Keratinocyte (primary cell): ENCODE results near the gene SHROOM1. TPM values are rescaled to one million over a fixed set of nuclear protein-coding genes. Genes with fewer than 3 reads are reported as not detected.

Experiments
- DNase-seq: peaks from one replicate; pipeline ENCODE4 v3.0.0-alpha.2; 2011; ENCODE audit warnings: low read depth, missing footprints, low spot score
- FAIRE-seq: peaks from 2 replicates; lab custom pipeline; 2011; peaks lifted over from hg19 to GRCh38; lab: Jason Lieb, UNC
- H2AFZ ChIP-seq: 2 replicates; pipeline ENCODE4 v1.6.0; 2012; ENCODE audit warnings: low read length, control low read depth, inconsistent platforms; ENCODE audit not compliant: control insufficient read depth
- H3K27ac ChIP-seq: 2 replicates; pipeline ENCODE4 v1.5.1; 2011; ENCODE audit warnings: low read length; ENCODE audit not compliant: control insufficient read depth, insufficient read depth
- H3K27me3 ChIP-seq: 3 replicates; pipeline ENCODE4 v1.6.0; 2011; ENCODE audit warnings: low read length; ENCODE audit not compliant: control insufficient read depth, insufficient read depth; ENCODE audit errors: extremely low read depth
- H3K36me3 ChIP-seq, 2 experiments: 2 replicates in 1 of 2; 3 replicates in 1 of 2; pipeline ENCODE4 v1.5.1; 2011; ENCODE audit warnings: low read length in 2 of 2, mild to moderate bottlenecking in 1 of 2; ENCODE audit not compliant: control insufficient read depth in 2 of 2, insufficient read depth in 2 of 2; ENCODE audit errors: extremely low read depth in 1 of 2
- H3K4me1 ChIP-seq: 3 replicates; pipeline ENCODE4 v1.5.1; 2011; ENCODE audit warnings: low read length; ENCODE audit not compliant: control insufficient read depth, insufficient read depth; ENCODE audit errors: extremely low read depth
- H3K4me2 ChIP-seq: 3 replicates; pipeline ENCODE4 v1.6.0; 2011; ENCODE audit warnings: low read depth, low read length; ENCODE audit not compliant: control insufficient read depth, insufficient read depth; ENCODE audit errors: extremely low read depth
- H3K4me3 ChIP-seq, 3 experiments: fragments of 200-600 bp in 1 of 3; sonication (generic) in 1 of 3; 2 replicates in 2 of 3; 3 replicates in 1 of 3; pipeline ENCODE4 v1.5.1; 2011 to 2016; ENCODE audit warnings: low read length in 3 of 3, mild to moderate bottlenecking in 3 of 3, control low read depth in 2 of 3, inconsistent platforms in 1 of 3, low read depth in 1 of 3, mixed read lengths in 1 of 3, mixed run types in 1 of 3, moderate library complexity in 1 of 3; ENCODE audit not compliant: control insufficient read depth in 2 of 3, insufficient read depth in 2 of 3; ENCODE audit errors: extremely low read depth in 1 of 3
- H3K79me2 ChIP-seq: 2 replicates; pipeline ENCODE4 v1.6.0; 2012; ENCODE audit warnings: low read length; ENCODE audit not compliant: control insufficient read depth, insufficient read depth
- H3K9ac ChIP-seq: 3 replicates; pipeline ENCODE4 v1.6.0; 2011; ENCODE audit warnings: low read length; ENCODE audit not compliant: control insufficient read depth, insufficient read depth; ENCODE audit errors: extremely low read depth
- H3K9me1 ChIP-seq: 3 replicates; pipeline ENCODE4 v1.6.0; 2011; ENCODE audit warnings: low read length; ENCODE audit not compliant: control insufficient read depth, insufficient read depth; ENCODE audit errors: extremely low read depth
- H3K9me3 ChIP-seq: 2 replicates; pipeline ENCODE4 v1.5.1; 2012; ENCODE audit warnings: low read depth, low read length; ENCODE audit not compliant: control insufficient read depth
- H4K20me1 ChIP-seq: 3 replicates; pipeline ENCODE4 v1.6.0; 2011; ENCODE audit warnings: low read length; ENCODE audit not compliant: control insufficient read depth, insufficient read depth; ENCODE audit errors: extremely low read depth
- CTCF ChIP-seq, 3 experiments: IDR thresholded peaks in 1 of 3; conservative IDR thresholded peaks in 1 of 3; optimal IDR thresholded peaks in 1 of 3; 2 replicates in 2 of 3; 3 replicates in 1 of 3; pipeline versions ENCODE3 to v1.5.1; 2011; ENCODE audit warnings: low read length in 3 of 3, mild to moderate bottlenecking in 3 of 3, moderate library complexity in 2 of 3, control low read depth in 1 of 3, inconsistent platforms in 1 of 3; ENCODE audit not compliant: insufficient read depth in 2 of 3; ENCODE audit errors: extremely low read depth in 1 of 3
- EZH2 ChIP-seq: IDR thresholded peaks from one replicate; pipeline ENCODE4 v1.6.1; 2012; ENCODE audit warnings: inconsistent platforms, mild to moderate bottlenecking, low read length, moderate library complexity
- dilution Hi-C: fragments of 300-500 bp; cut with MboI; formaldehyde crosslinking; loops from one replicate; pipeline ENCODE4 v1.7.0; 2020; ENCODE audit warnings: low sequenced_read_pairs; ENCODE audit not compliant: extremely low pct_ligation_motif_present
- polyA plus RNA-seq, 5 experiments: library from polyadenylated mRNA; depleted of rRNA in 3 of 5; stranded (reverse) in 3 of 5; stranded (forward) in 1 of 5; unstranded in 1 of 5; fragments of >200 nt; gene quantifications; 1 replicate in 1 of 5; 2 replicates in 3 of 5; 3 replicates in 1 of 5; pipeline versions ENCODE4 v1.2.1 to v1.2.3, GENCODE V29; 2011 to 2012; ENCODE audit warnings: missing spikeins in 2 of 5, low read depth in 1 of 5, low replicate concordance in 1 of 5

Gene SHROOM1
- polyA plus RNA-seq, 1 donor (not counting 4 experiments of a cell fraction or from before 2014, with no cell fraction given): 0.25 TPM

- Histone ChIP-seq H4K20me1 (no peaks in the 10 kb centered on the region), H3K9ac (no peak overlapping the region), H3K4me3 (no peak overlapping the region), H3K79me2 (peaks cover 56% of the 10 kb centered on the region), H3K4me1 (peaks cover 23% of the 10 kb centered on the region), H3K9me3 (no peaks in the 10 kb centered on the region), H3K4me2 (no peak overlapping the region), H3K27me3 (no peaks in the 10 kb centered on the region), H3K9me1 (peaks cover 2% of the 10 kb centered on the region), H2AFZ (no peak overlapping the region), H3K27ac (no peak overlapping the region), H3K36me3 (peaks cover 0 to 7% of the 10 kb centered on the region in 2 experiments)
- TF ChIP-seq CTCF (optimal IDR thresholded peaks at IDR 0.05 in 1 of 3, IDR thresholded peaks at IDR 0.05 in 1 of 3, conservative IDR thresholded peaks at IDR 0.05 in 1 of 3; ENCODE audit: extremely low read depth in 1 of 3, insufficient read depth in 2 of 3, low read length in 3 of 3) (no peak), EZH2 (no peak)
- no peak for FAIRE-seq
- dilution Hi-C loops: no loop called here
- DNase-seq: no peak
Measured at GRCh38 chr5:132773601-132774355, 56.7 kb downstream of the SHROOM1 start.

- H3K4me3 ChIP-seq: no peak overlapping the region
- peaks cover 23% of the 10 kb centered on the region for H3K4me1 ChIP-seq
- TF ChIP-seq EZH2 (no peak), CTCF (optimal IDR thresholded peaks at IDR 0.05 in 1 of 3, IDR thresholded peaks at IDR 0.05 in 1 of 3, conservative IDR thresholded peaks at IDR 0.05 in 1 of 3; ENCODE audit: extremely low read depth in 1 of 3, insufficient read depth in 2 of 3, low read length in 3 of 3) (no peak)
- H3K4me2 ChIP-seq: no peak overlapping the region
- no peaks in the 10 kb centered on the region for H3K9me3 ChIP-seq
- no peak overlapping the region for H2AFZ ChIP-seq
- peaks cover 0 to 7% of the 10 kb centered on the region in 2 experiments for H3K36me3 ChIP-seq
- H4K20me1 ChIP-seq: no peaks in the 10 kb centered on the region
- H3K27ac ChIP-seq: no peak overlapping the region
- peaks cover 2% of the 10 kb centered on the region for H3K9me1 ChIP-seq
- H3K79me2 ChIP-seq: peaks cover 62% of the 10 kb centered on the region
- H3K9ac ChIP-seq: no peak overlapping the region
- H3K27me3 ChIP-seq: no peaks in the 10 kb centered on the region
- dilution Hi-C loops: no loop called here
- DNase-seq (no peak), FAIRE-seq (no peak)
Measured at GRCh38 chr5:132773114-132773513, 57.3 kb downstream of the SHROOM1 start.
